SKM-1 (cell line): ENCODE measurements around the gene MAP4K3.
A peak's percentile ranks its signal among the peaks of the same experiment; 100 is the strongest.
"Not testable (repeated sequence)": the region's sequence is repeated elsewhere in the genome, so short reads cannot be mapped to it uniquely, and the experiment has no call there.

Source experiments
- DNase-seq: peaks from one replicate; lab custom pipeline; 2025; ENCODE audit not compliant: unreplicated experiment; lab: John Stamatoyannopoulos, UW

MAP4K3 gene

GRCh38 chr2:39409697-39410389, 27.2 kb downstream of the MAP4K3 start:
- no peak for DNase-seq

- peak; percentile 15 for DNase-seq
Measured at GRCh38 chr2:39408351-39409136, 28.5 kb downstream of the MAP4K3 start.

GRCh38 chr2:39407516-39408296, 29.4 kb downstream of the MAP4K3 start:
- no peak for DNase-seq

- no peak for DNase-seq
Measured at GRCh38 chr2:39405364-39405763, 31.7 kb downstream of the MAP4K3 start.

- DNase-seq, result no peak
Measured at GRCh38 chr2:39403311-39403710, 33.8 kb downstream of the MAP4K3 start.

GRCh38 chr2:39401319-39401718, 35.8 kb downstream of the MAP4K3 start:
- DNase-seq, result no peak

- no peak for DNase-seq
Measured at GRCh38 chr2:39399570-39399969, 37.5 kb downstream of the MAP4K3 start.

- DNase-seq, result no peak
Measured at GRCh38 chr2:39395313-39395712, 41.8 kb downstream of the MAP4K3 start.

- no peak for DNase-seq
Measured at GRCh38 chr2:39394516-39394961, 42.5 kb downstream of the MAP4K3 start.

GRCh38 chr2:39392672-39393071, 44.4 kb downstream of the MAP4K3 start:
- DNase-seq, result no peak

GRCh38 chr2:39390216-39390615, 46.9 kb downstream of the MAP4K3 start:
- DNase-seq, result no peak

GRCh38 chr2:39386064-39386463, 51.0 kb downstream of the MAP4K3 start:
- no peak for DNase-seq

GRCh38 chr2:39385172-39385571, 51.9 kb downstream of the MAP4K3 start:
- DNase-seq, result no peak

GRCh38 chr2:39384071-39384470, 53.0 kb downstream of the MAP4K3 start:
- not testable (repeated sequence) for DNase-seq

- DNase-seq, result no peak
Measured at GRCh38 chr2:39383146-39383545, 53.9 kb downstream of the MAP4K3 start.

GRCh38 chr2:39381653-39382052, 55.4 kb downstream of the MAP4K3 start:
- DNase-seq, result no peak

- DNase-seq, result no peak
Measured at GRCh38 chr2:39380525-39381150, 56.4 kb downstream of the MAP4K3 start.

- DNase-seq, result peak; percentile 34
Measured at GRCh38 chr2:39379643-39380524, 57.2 kb downstream of the MAP4K3 start.

GRCh38 chr2:39378968-39379367, 58.1 kb downstream of the MAP4K3 start:
- DNase-seq, result no peak
